Liver (tissue), 9 donors: ENCODE results near the gene ST8SIA5. TPM values are rescaled to one million over a fixed set of nuclear protein-coding genes. Genes with fewer than 3 reads are reported as not detected.

Experiments used
- DNase-seq: peaks from one replicate; pipeline ENCODE4 v3.0.0-alpha.2; 2017; ENCODE audit warnings: low spot score
- H3K27ac ChIP-seq, 2 donors: one replicate each; pipeline ENCODE4 v1.7.0; 2013; ENCODE audit warnings: inconsistent platforms in 2 of 2, low read length in 2 of 2, control low read depth in 1 of 2, low read depth in 1 of 2, mild to moderate bottlenecking in 1 of 2
- H3K27me3 ChIP-seq, 4 donors: one replicate each; pipeline versions ENCODE4 v1.6.1 to v1.7.0; 2013; ENCODE audit warnings: low read length in 3 of 4, inconsistent platforms in 1 of 4, mild to moderate bottlenecking in 1 of 4, moderate library complexity in 1 of 4; ENCODE audit not compliant: control insufficient read depth in 4 of 4, insufficient read depth in 4 of 4
- H3K36me3 ChIP-seq, 4 donors: one replicate each; pipeline versions ENCODE4 v1.6.1 to v1.7.0; 2013; ENCODE audit warnings: low read length in 3 of 4, mild to moderate bottlenecking in 3 of 4, low read depth in 1 of 4, moderate library complexity in 1 of 4; ENCODE audit not compliant: control insufficient read depth in 4 of 4, insufficient read depth in 3 of 4
- H3K4me1 ChIP-seq, 4 donors: one replicate each; pipeline versions ENCODE4 v1.6.1 to v1.7.0; 2013; ENCODE audit warnings: low read length in 3 of 4, mild to moderate bottlenecking in 3 of 4, moderate library complexity in 1 of 4; ENCODE audit not compliant: control insufficient read depth in 4 of 4, insufficient read depth in 4 of 4
- H3K4me3 ChIP-seq, 3 donors: one replicate each; pipeline versions ENCODE4 v1.6.1 to v1.7.0; 2013; ENCODE audit warnings: low read length in 3 of 3, control low read depth in 1 of 3, low read depth in 1 of 3, mild to moderate bottlenecking in 1 of 3
- H3K9ac ChIP-seq, 2 donors: one replicate each; pipeline ENCODE4 v1.7.0; 2013; ENCODE audit warnings: low read length in 2 of 2, mild to moderate bottlenecking in 2 of 2, moderate library complexity in 2 of 2, control low read depth in 1 of 2, low read depth in 1 of 2
- H3K9me3 ChIP-seq, 4 donors: one replicate each; pipeline versions ENCODE4 v1.6.1 to v1.7.0; 2013; ENCODE audit warnings: low read length in 3 of 4; ENCODE audit not compliant: control insufficient read depth in 4 of 4
- CTCF ChIP-seq: fragments of 150-350 bp; IDR thresholded peaks from 2 replicates; pipeline ENCODE4 v1.5.1; 2017; ENCODE audit warnings: improper control_type of control experiment, low read depth, low read length; ENCODE audit not compliant: missing input control
- EGR1 ChIP-seq, 2 donors: IDR thresholded peaks; 2 replicates each; pipeline ENCODE4 v1.6.1; 2016 to 2018; ENCODE audit warnings: antibody characterized with exemption in 2 of 2, low read depth in 2 of 2
- FOXA1 ChIP-seq: IDR thresholded peaks from 2 replicates; pipeline ENCODE4 v1.6.1; 2016; ENCODE audit warnings: antibody characterized with exemption
- FOXA2 ChIP-seq: IDR thresholded peaks from 2 replicates; pipeline ENCODE4 v1.6.1; 2016; ENCODE audit warnings: antibody characterized with exemption
- GABPA ChIP-seq, 2 donors: IDR thresholded peaks in 1 of 2; conservative IDR thresholded peaks in 1 of 2; 2 replicates each; pipeline ENCODE4 v1.6.1; 2016; ENCODE audit warnings: antibody characterized with exemption in 2 of 2, mild to moderate bottlenecking in 1 of 2, moderate library complexity in 1 of 2
- HNF4A ChIP-seq, 2 donors: conservative IDR thresholded peaks; 2 replicates each; pipeline ENCODE4 v1.6.1; 2016; ENCODE audit warnings: antibody characterized with exemption in 2 of 2, mild to moderate bottlenecking in 2 of 2
- HNF4G ChIP-seq: IDR thresholded peaks from 2 replicates; pipeline ENCODE4 v1.6.1; 2016; ENCODE audit warnings: antibody characterized with exemption
- JUND ChIP-seq, 2 donors: IDR thresholded peaks; 2 replicates each; pipeline ENCODE4 v1.6.1; 2016; ENCODE audit warnings: antibody characterized with exemption in 2 of 2
- NR2F2 ChIP-seq: IDR thresholded peaks from 2 replicates; pipeline ENCODE4 v1.6.1; 2016; ENCODE audit warnings: antibody characterized with exemption
- RAD21 ChIP-seq, 2 donors: IDR thresholded peaks; 2 replicates each; pipeline ENCODE4 v1.6.1; 2016; ENCODE audit warnings: antibody characterized with exemption in 2 of 2, mild to moderate bottlenecking in 2 of 2
- RXRA ChIP-seq, 2 donors: IDR thresholded peaks; 2 replicates each; pipeline ENCODE4 v1.6.1; 2017 to 2018; ENCODE audit warnings: antibody characterized with exemption in 2 of 2, mild to moderate bottlenecking in 1 of 2
- SP1 ChIP-seq: IDR thresholded peaks from 2 replicates; pipeline ENCODE4 v1.6.1; 2018; ENCODE audit warnings: antibody characterized with exemption, mild to moderate bottlenecking
- TAF1 ChIP-seq: conservative IDR thresholded peaks from 2 replicates; pipeline ENCODE4 v1.6.1; 2016; ENCODE audit warnings: antibody characterized with exemption, mild to moderate bottlenecking
- YY1 ChIP-seq: IDR thresholded peaks from 2 replicates; pipeline ENCODE4 v1.6.1; 2016; ENCODE audit warnings: antibody characterized with exemption, mild to moderate bottlenecking
- ZBTB33 ChIP-seq: IDR thresholded peaks from 2 replicates; pipeline ENCODE4 v1.6.1; 2016; ENCODE audit warnings: antibody characterized with exemption
- WGBS: extraction: QIAGEN DNeasy Blood & Tissue Kit; methylation state at CpG from one replicate; pipeline ENCODE4 v1.1.7; 2013; 5-methylcytosine and 5-hydroxymethylcytosine counted together
- polyA plus RNA-seq, 2 donors: library from polyadenylated mRNA; stranded (reverse) in 1 of 2; unstranded in 1 of 2; fragments of 200-250 nt in 1 of 2; fragments of >200 nt in 1 of 2; fragmentation: Nextera tagmentation in 1 of 2; extraction: Ambion mirVana in 1 of 2; gene quantifications; one replicate each; pipeline versions ENCODE4 v1.2.1 to v1.2.3, GENCODE V29; 2013 to 2015
- total RNA-seq, 2 donors: library from RNA; depleted of rRNA; stranded (reverse); fragments of >200 nt; gene quantifications; one replicate each; pipeline ENCODE4 v1.2.3, GENCODE V29; 2014
- TF ChIP-seq, protein P1 (sequence below): IDR thresholded peaks from 2 replicates; pipeline ENCODE4 v1.6.1; 2016; ENCODE audit warnings: antibody characterized with exemption
- donor health status: healthy.
- donor health status: healthy.
- donor health status: healthy.
- donor health status: healthy.
- donor health status: healthy.

The ST8SIA5 gene
- total and polyA plus RNA-seq, 4 donors, result under 0.01 to 0.12 (median 0.05) TPM; not detected in 1

DNA sequence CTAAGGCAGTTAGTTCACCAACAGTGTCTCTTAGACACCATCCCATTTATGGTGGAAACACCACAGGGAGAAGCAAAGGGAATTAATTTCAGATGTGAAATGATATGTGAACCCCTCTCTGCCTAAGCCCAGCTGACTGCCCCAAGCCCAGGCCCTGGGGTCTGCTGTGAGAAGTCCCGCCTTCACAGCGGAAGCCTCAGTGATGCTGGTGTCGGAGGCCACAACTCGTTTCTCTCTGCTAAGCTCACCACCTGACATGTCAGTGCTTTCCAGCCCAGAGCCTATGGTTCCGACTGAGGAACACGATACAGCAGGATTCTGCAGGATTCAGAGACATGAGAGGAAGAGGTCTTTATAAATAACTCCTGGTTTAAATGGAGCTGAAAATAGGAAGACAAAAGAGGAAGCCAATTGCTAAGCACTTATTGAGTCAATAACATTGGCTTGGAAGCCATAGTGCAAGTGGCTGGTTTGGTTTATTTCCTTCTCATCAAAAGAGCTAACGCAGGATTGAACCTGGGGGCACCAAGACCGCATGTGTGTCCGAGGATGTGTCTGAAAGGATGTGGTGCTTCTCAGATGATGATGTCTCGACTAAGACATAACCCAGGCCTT, 78.0 kb downstream of the ST8SIA5 start:
- Histone ChIP-seq H3K9me3 (no peaks in the 10 kb centered on the region), H3K9ac (no peak overlapping the region), H3K27ac (no peak overlapping the region), H3K4me1 (no peaks in the 10 kb centered on the region), H3K27me3 (peaks cover 0 to 2% (median 0%) of the 10 kb centered on the region in 4 donors), H3K4me3 (no peak overlapping the region), H3K36me3 (no peaks in the 10 kb centered on the region)
- DNase-seq, result no peak
- WGBS, result 81% methylated on average over 10 of the region's 10 CpGs
- TF ChIP-seq, protein P1, sequence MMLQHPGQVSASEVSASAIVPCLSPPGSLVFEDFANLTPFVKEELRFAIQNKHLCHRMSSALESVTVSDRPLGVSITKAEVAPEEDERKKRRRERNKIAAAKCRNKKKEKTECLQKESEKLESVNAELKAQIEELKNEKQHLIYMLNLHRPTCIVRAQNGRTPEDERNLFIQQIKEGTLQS, result no peak
- TF ChIP-seq CTCF, result no peak
- no peak for TF ChIP-seq YY1
- TF ChIP-seq ZBTB33, result no peak
- no peak for TF ChIP-seq TAF1
- TF ChIP-seq SP1, result no peak
- TF ChIP-seq FOXA1, result no peak
- TF ChIP-seq NR2F2, result no peak
- TF ChIP-seq EGR1 (IDR thresholded peaks at IDR 0.05; ENCODE audit: low read depth in 2 of 2), result no peak
- no peak for TF ChIP-seq GABPA (IDR thresholded peaks at IDR 0.05 in 1 of 2, conservative IDR thresholded peaks at IDR 0.05 in 1 of 2)
- TF ChIP-seq FOXA2, result no peak
- TF ChIP-seq HNF4G, result no peak
- no peak for TF ChIP-seq JUND (IDR thresholded peaks at IDR 0.05)
- no peak for TF ChIP-seq RXRA (IDR thresholded peaks at IDR 0.05)
- no peak for TF ChIP-seq RAD21 (IDR thresholded peaks at IDR 0.05)

- Histone ChIP-seq H3K36me3 (no peaks in the 10 kb centered on the region), H3K27me3 (peaks cover 0 to 2% (median 0%) of the 10 kb centered on the region in 4 donors), H3K4me3 (no peak overlapping the region), H3K9me3 (no peaks in the 10 kb centered on the region), H3K4me1 (no peaks in the 10 kb centered on the region), H3K9ac (no peak overlapping the region), H3K27ac (no peak overlapping the region)
- 77% methylated on average over 3 of the region's 3 CpGs for WGBS
- DNase-seq, result no peak
- TF ChIP-seq FOXA1, result no peak
- no peak for TF ChIP-seq HNF4A (conservative IDR thresholded peaks at IDR 0.05)
- TF ChIP-seq CTCF, result no peak
- no peak for TF ChIP-seq YY1
Observed at GRCh38 chr18:46678041-46678440, 78.8 kb downstream of the ST8SIA5 start.
